Lung (tissue), 12 donors: ENCODE measurements around the gene KCTD21. TPM values are rescaled to one million over a fixed set of nuclear protein-coding genes. Genes with fewer than 3 reads are reported as not detected.

ENCODE experiments used
- ATAC-seq: fragments of 200-7000 bp; cut with Tn5 transposase; one replicate; pipeline ENCODE4 v1.9.1; 2020; ENCODE audit warnings: moderate number of reproducible peaks; ENCODE audit not compliant: insufficient read depth, low FRiP score
- DNase-seq, 3 donors: peaks; one replicate each; pipeline ENCODE4 v3.0.0-alpha.2; 2013 to 2017
- H3K27ac ChIP-seq, 2 donors: one replicate each; pipeline ENCODE4 v1.5.1; 2013; ENCODE audit warnings: mild to moderate bottlenecking in 2 of 2, moderate library complexity in 2 of 2, control low read depth in 1 of 2, inconsistent platforms in 1 of 2, low read depth in 1 of 2, low read length in 1 of 2
- H3K27me3 ChIP-seq, 3 donors: one replicate each; pipeline ENCODE4 v1.5.1; 2013; ENCODE audit warnings: low read length in 2 of 3; ENCODE audit not compliant: control insufficient read depth in 3 of 3, insufficient read depth in 3 of 3
- H3K36me3 ChIP-seq, 4 donors: one replicate each; pipeline ENCODE4 v1.5.1; 2013; ENCODE audit warnings: low read length in 4 of 4, mild to moderate bottlenecking in 1 of 4, moderate library complexity in 1 of 4; ENCODE audit not compliant: control insufficient read depth in 4 of 4, insufficient read depth in 4 of 4
- H3K4me1 ChIP-seq, 5 donors: one replicate each; pipeline ENCODE4 v1.5.1; 2013; ENCODE audit warnings: low read length in 5 of 5, mild to moderate bottlenecking in 2 of 5, moderate library complexity in 1 of 5; ENCODE audit not compliant: control insufficient read depth in 5 of 5, insufficient read depth in 5 of 5
- H3K4me3 ChIP-seq: one replicate; pipeline ENCODE4 v1.5.1; 2013; ENCODE audit warnings: mild to moderate bottlenecking, control low read depth, moderate library complexity
- H3K9ac ChIP-seq, 2 donors: one replicate each; pipeline ENCODE4 v1.5.1; 2013; ENCODE audit warnings: low read length in 2 of 2, control low read depth in 1 of 2; ENCODE audit not compliant: insufficient read depth in 1 of 2
- H3K9me3 ChIP-seq, 4 donors: one replicate each; pipeline ENCODE4 v1.5.1; 2013; ENCODE audit warnings: low read length in 3 of 4, mild to moderate bottlenecking in 1 of 4, moderate library complexity in 1 of 4; ENCODE audit not compliant: control insufficient read depth in 4 of 4, insufficient read depth in 3 of 4
- WGBS, 2 donors: extraction: QIAGEN DNeasy Blood & Tissue Kit; methylation state at CpG; one replicate each; pipeline ENCODE4 v1.1.7; 2013; 5-methylcytosine and 5-hydroxymethylcytosine counted together
- polyA plus RNA-seq, 2 donors: library from polyadenylated mRNA; stranded (reverse); fragments of 200-250 nt; gene quantifications; one replicate each; pipeline ENCODE4 v1.2.1, GENCODE V29; 2013
- total RNA-seq, 2 donors: library from RNA; depleted of rRNA in 1 of 2; stranded (reverse); fragments of >200 nt in 1 of 2; gene quantifications; one replicate each; pipeline ENCODE4 v1.2.1, GENCODE V29; 2014 to 2021
- TF ChIP-seq, protein P1 (sequence below): IDR thresholded peaks from 2 replicates; pipeline ENCODE4 v1.5.1; 2012; ENCODE audit warnings: mild to moderate bottlenecking; ENCODE audit errors: control extremely low read depth, extremely low read depth
- donor health status: control.
- donor health status: control.
- donor health status: Bipolar disorder and iron deficiency.
- donor health status: healthy.
- donor health status: DM: yes; HTN: yes; CAD: no.

KCTD21 gene
- total and polyA plus RNA-seq, 4 donors: 4.1 to 10.8 (median 7.5) TPM

DNA sequence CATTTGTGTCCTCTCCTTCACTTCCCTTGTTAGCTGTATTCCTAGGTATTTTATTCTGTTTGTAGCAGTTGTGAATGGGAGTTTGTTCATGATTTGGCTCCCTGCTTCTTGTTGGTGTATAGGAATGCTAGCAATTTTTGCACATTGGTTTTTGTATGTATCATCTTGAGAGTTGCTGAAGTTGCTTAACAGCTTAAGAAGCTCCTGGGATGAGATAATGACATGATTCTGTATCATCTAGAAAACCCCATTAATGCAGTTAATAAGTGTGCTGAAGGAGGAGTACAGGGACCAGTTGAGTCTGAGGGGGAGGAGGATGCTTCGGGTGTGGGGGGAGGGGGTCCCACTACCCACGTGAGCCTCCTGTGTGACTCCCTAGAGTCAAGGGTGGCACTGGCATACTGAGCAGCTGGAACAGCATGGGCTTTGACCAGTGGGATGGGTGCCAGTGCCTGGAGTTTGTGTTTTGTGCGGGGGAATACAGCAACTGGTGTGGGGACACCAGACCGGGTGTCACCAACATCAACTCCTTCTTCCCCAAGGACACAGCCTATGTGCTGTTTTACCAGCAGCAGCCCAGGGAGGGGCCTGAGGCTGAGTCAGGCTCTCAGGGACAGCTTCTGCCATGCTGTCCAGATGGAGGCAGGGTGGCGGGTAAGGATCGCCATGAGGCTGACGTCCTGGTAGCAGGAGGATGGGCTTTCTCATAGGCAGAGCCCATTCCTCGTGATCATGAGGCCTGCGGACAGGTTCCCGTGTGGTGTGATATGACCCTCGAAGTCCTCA lies 24.4 kb upstream of the KCTD21 start:
- no peak for ATAC-seq
- H3K9ac ChIP-seq: no peak overlapping the region
- H3K27ac ChIP-seq: no peak overlapping the region
- no peaks in the 10 kb centered on the region for H3K27me3 ChIP-seq
- WGBS, 2 donors: 91 to 95% methylated on average over 11 of the region's 11 CpGs
- TF ChIP-seq, protein P1, sequence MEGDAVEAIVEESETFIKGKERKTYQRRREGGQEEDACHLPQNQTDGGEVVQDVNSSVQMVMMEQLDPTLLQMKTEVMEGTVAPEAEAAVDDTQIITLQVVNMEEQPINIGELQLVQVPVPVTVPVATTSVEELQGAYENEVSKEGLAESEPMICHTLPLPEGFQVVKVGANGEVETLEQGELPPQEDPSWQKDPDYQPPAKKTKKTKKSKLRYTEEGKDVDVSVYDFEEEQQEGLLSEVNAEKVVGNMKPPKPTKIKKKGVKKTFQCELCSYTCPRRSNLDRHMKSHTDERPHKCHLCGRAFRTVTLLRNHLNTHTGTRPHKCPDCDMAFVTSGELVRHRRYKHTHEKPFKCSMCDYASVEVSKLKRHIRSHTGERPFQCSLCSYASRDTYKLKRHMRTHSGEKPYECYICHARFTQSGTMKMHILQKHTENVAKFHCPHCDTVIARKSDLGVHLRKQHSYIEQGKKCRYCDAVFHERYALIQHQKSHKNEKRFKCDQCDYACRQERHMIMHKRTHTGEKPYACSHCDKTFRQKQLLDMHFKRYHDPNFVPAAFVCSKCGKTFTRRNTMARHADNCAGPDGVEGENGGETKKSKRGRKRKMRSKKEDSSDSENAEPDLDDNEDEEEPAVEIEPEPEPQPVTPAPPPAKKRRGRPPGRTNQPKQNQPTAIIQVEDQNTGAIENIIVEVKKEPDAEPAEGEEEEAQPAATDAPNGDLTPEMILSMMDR: no peak
- peaks cover 0 to 3% (median 0%) of the 10 kb centered on the region in 5 donors for H3K4me1 ChIP-seq
- H3K36me3 ChIP-seq: peaks cover 3 to 47% (median 22%) of the 10 kb centered on the region in 4 donors
- H3K9me3 ChIP-seq: no peaks in the 10 kb centered on the region
- no peak overlapping the region for H3K4me3 ChIP-seq
- DNase-seq: peak in 1 of 3 donors; percentile 10

GRCh38 chr11:78211565-78211964 lies 23.1 kb upstream of the KCTD21 start:
- Histone ChIP-seq H3K9ac (no peak overlapping the region), H3K27ac (no peak overlapping the region), H3K9me3 (no peaks in the 10 kb centered on the region), H3K4me1 (peaks cover 0 to 3% (median 0%) of the 10 kb centered on the region in 5 donors), H3K4me3 (no peak overlapping the region), H3K36me3 (peaks cover 3 to 40% (median 20%) of the 10 kb centered on the region in 4 donors), H3K27me3 (no peaks in the 10 kb centered on the region)
- DNase-seq (no peak), ATAC-seq (no peak)
- TF ChIP-seq, protein P1: no peak
- 91 to 94% methylated on average over 5 of the region's 5 CpGs for WGBS, 2 donors

DNA sequence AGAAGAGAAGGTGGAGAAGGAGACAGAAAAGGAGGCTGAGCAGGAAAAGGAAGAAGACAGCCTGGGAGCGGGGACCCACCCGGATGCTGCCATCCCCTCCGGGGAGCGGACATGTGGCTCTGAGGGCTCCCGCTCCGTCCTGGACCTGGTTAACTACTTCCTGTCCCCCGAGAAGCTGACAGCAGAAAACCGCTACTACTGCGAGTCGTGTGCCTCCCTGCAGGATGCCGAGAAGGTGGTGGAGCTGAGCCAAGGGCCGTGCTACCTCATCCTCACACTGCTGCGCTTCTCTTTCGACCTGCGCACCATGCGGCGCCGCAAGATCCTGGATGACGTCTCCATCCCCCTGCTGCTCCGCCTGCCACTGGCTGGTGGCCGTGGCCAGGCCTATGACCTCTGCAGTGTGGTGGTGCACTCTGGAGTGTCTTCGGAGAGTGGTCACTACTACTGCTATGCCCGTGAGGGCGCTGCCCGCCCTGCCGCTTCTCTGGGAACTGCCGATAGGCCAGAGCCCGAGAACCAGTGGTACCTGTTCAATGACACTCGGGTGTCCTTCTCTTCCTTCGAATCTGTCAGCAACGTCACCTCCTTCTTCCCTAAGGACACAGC lies 21.7 kb upstream of the KCTD21 start:
- no peak overlapping the region for H3K4me3 ChIP-seq
- TF ChIP-seq, protein P1: no peak
- no peaks in the 10 kb centered on the region for H3K9me3 ChIP-seq
- no peak overlapping the region for H3K9ac ChIP-seq
- peaks cover 0 to 3% (median 0%) of the 10 kb centered on the region in 5 donors for H3K4me1 ChIP-seq
- WGBS, 2 donors: 91 to 92% methylated on average over 30 to 31 of the region's 31 CpGs
- H3K27me3 ChIP-seq: no peaks in the 10 kb centered on the region
- ATAC-seq (no peak), DNase-seq (no peak)
- no peak overlapping the region for H3K27ac ChIP-seq
- peaks cover 3 to 37% (median 20%) of the 10 kb centered on the region in 4 donors for H3K36me3 ChIP-seq
